Body of pancreas (tissue), 4 donors: Measurements from ENCODE around the gene CEP85L.

Experiments used
- CTCF ChIP-seq, 7 experiments: fragments of 450-650 bp in 4 of 7; fragments of 200-600 bp in 3 of 7; sonication (generic) in 3 of 7; IDR thresholded peaks; one replicate each; pipeline ENCODE4 v1.5.1; 2016 to 2019; ENCODE audit warnings: antibody characterized with exemption in 7 of 7
- POLR2A ChIP-seq, 3 donors: fragments of 450-650 bp; IDR thresholded peaks; one replicate each; pipeline ENCODE4 v1.6.1; 2016; ENCODE audit warnings: antibody characterized with exemption in 3 of 3, mild to moderate bottlenecking in 2 of 3

DNA sequence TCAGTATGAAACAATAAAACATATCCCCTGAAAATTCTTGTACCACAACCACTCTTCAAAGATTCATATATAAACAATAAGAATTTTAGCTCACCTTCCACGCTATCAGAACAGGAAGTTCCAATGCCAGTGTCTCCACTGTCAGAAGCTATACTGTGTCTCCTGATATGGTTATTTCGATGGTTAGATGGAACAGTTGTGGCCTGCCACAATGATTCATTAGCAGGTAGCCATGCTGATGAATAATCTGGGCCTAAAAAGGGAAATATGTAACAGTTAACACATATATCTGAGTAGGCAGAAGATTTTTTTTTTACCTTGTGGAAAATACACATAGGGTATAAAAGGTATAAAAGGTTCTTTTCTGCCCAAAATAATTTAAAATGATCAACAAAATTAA, 19.0 kb downstream of the CEP85L start:
- TF ChIP-seq CTCF (IDR thresholded peaks at IDR 0.05): no peak
- TF ChIP-seq POLR2A (IDR thresholded peaks at IDR 0.05): no peak
